ENCODE measurements around the gene XPOT. TPM values are rescaled to one million over a fixed set of nuclear protein-coding genes. Genes with fewer than 3 reads are reported as not detected.

Gene XPOT
- total RNA-seq, 1 experiment from 2014 or later = 62.0 TPM

- CTCF ChIA-PET = no interaction called here
- no peaks in the 10 kb centered on the region for H3F3A ChIP-seq (ENCODE audit: low read length, unreplicated experiment)
- no peaks in the 10 kb centered on the region for H3K27me3 ChIP-seq (ENCODE audit: low read length)
- BruUV-seq (replicated peaks) = no TSS peak
- peaks cover 53% of the 10 kb centered on the region for H3K36me3 ChIP-seq (ENCODE audit: low read depth, low read length)
- H4K20me1 ChIP-seq (ENCODE audit: low read length) = no peaks in the 10 kb centered on the region
- no peak overlapping the region for H2AFZ ChIP-seq (ENCODE audit: low read length)
- no peak overlapping the region for H3K4me2 ChIP-seq (ENCODE audit: low read length)
- H3K4me1 ChIP-seq (ENCODE audit: insufficient read depth, low read length) = no peaks in the 10 kb centered on the region
- ATAC-seq (no peak), DNase-seq (no peak)
- H3K9ac ChIP-seq (ENCODE audit: low read length) = no peak overlapping the region
- no peaks in the 10 kb centered on the region for H3K9me2 ChIP-seq (replicated peaks; ENCODE audit: low read length)
- no peak overlapping the region for H3K4me3 ChIP-seq (ENCODE audit: low read length)
- no peak overlapping the region for H3K27ac ChIP-seq (ENCODE audit: low read length)
- intact Hi-C loops (cut with micrococcal nuclease) = no loop called here
- no peaks in the 10 kb centered on the region for H3K9me3 ChIP-seq (ENCODE audit: low read length)
- POLR2A ChIA-PET (ENCODE audit: unreplicated experiment) = no interaction called here
- TF ChIP-seq EZH2phosphoT487 (IDR thresholded peaks at IDR 0.05; ENCODE audit: borderline replicate concordance, low read length) = no peak
- TF ChIP-seq CTCF (conservative IDR thresholded peaks at IDR 0.05; ENCODE audit: low read depth, low read length) = no peak
- no peak for TF ChIP-seq EZH2 (IDR thresholded peaks at IDR 0.05; ENCODE audit: low read length, unreplicated experiment)
- H3K79me2 ChIP-seq (ENCODE audit: low read length) = no peaks in the 10 kb centered on the region
Measured at GRCh38 chr12:64491718-64492117, 87.5 kb downstream of the XPOT start.

GRCh38 chr12:64493513-64493912 lies 89.3 kb downstream of the XPOT start:
- Histone ChIP-seq H3F3A (ENCODE audit: low read length, unreplicated experiment) (no peaks in the 10 kb centered on the region), H3K27me3 (ENCODE audit: low read length) (no peaks in the 10 kb centered on the region), H3K4me3 (ENCODE audit: low read length) (no peak overlapping the region), H3K9me2 (replicated peaks; ENCODE audit: low read length) (no peaks in the 10 kb centered on the region), H3K4me2 (ENCODE audit: low read length) (no peak overlapping the region), H3K4me1 (ENCODE audit: insufficient read depth, low read length) (no peaks in the 10 kb centered on the region), H3K27ac (ENCODE audit: low read length) (no peak overlapping the region), H3K79me2 (ENCODE audit: low read length) (no peaks in the 10 kb centered on the region), H3K9me3 (ENCODE audit: low read length) (no peaks in the 10 kb centered on the region), H4K20me1 (ENCODE audit: low read length) (no peaks in the 10 kb centered on the region), H2AFZ (ENCODE audit: low read length) (no peak overlapping the region), H3K36me3 (ENCODE audit: low read depth, low read length) (peaks cover 56% of the 10 kb centered on the region), H3K9ac (ENCODE audit: low read length) (no peak overlapping the region)
- DNase-seq (no peak), ATAC-seq (no peak)
- ChIA-PET CTCF (no interaction called here), POLR2A (ENCODE audit: unreplicated experiment) (no interaction called here)
- intact Hi-C loops (cut with micrococcal nuclease) = no loop called here
- TF ChIP-seq EZH2 (IDR thresholded peaks at IDR 0.05; ENCODE audit: low read length, unreplicated experiment) = no peak
- no peak for TF ChIP-seq CTCF (conservative IDR thresholded peaks at IDR 0.05; ENCODE audit: low read depth, low read length)
- TF ChIP-seq EZH2phosphoT487 (IDR thresholded peaks at IDR 0.05; ENCODE audit: borderline replicate concordance, low read length) = no peak
- no TSS peak for BruUV-seq (replicated peaks)

GRCh38 chr12:64494998-64495729 lies 91.0 kb downstream of the XPOT start:
- Histone ChIP-seq H3K79me2 (ENCODE audit: low read length) (no peaks in the 10 kb centered on the region), H3K4me1 (ENCODE audit: insufficient read depth, low read length) (no peaks in the 10 kb centered on the region), H3K4me2 (ENCODE audit: low read length) (no peak overlapping the region), H3K9me3 (ENCODE audit: low read length) (no peaks in the 10 kb centered on the region), H3K9ac (ENCODE audit: low read length) (no peak overlapping the region), H3K9me2 (replicated peaks; ENCODE audit: low read length) (no peaks in the 10 kb centered on the region), H3K36me3 (ENCODE audit: low read depth, low read length) (peaks cover 55% of the 10 kb centered on the region), H2AFZ (ENCODE audit: low read length) (no peak overlapping the region), H3F3A (ENCODE audit: low read length, unreplicated experiment) (no peaks in the 10 kb centered on the region), H3K27ac (ENCODE audit: low read length) (no peak overlapping the region), H3K27me3 (ENCODE audit: low read length) (no peaks in the 10 kb centered on the region), H4K20me1 (ENCODE audit: low read length) (no peaks in the 10 kb centered on the region), H3K4me3 (ENCODE audit: low read length) (no peak overlapping the region)
- no peak for ATAC-seq
- CTCF ChIA-PET = no interaction called here
- TF ChIP-seq CTCF (conservative IDR thresholded peaks at IDR 0.05; ENCODE audit: low read depth, low read length) (no peak), EZH2 (IDR thresholded peaks at IDR 0.05; ENCODE audit: low read length, unreplicated experiment) (no peak), EZH2phosphoT487 (IDR thresholded peaks at IDR 0.05; ENCODE audit: borderline replicate concordance, low read length) (no peak)
- no TSS peak for BruUV-seq (replicated peaks)
- POLR2A ChIA-PET (ENCODE audit: unreplicated experiment) = interaction anchor here (0.6 kb wide), 1 partner anchor 21 kb away, joined by 7 read pairs; no protein-coding TSS in a partner anchor
- intact Hi-C loops (cut with micrococcal nuclease) = no loop called here
- DNase-seq = no peak

All from PC-3 (cell line).